ENCODE measurements around the gene TMCO6. TPM values are rescaled to one million over a fixed set of nuclear protein-coding genes. Genes with fewer than 3 reads are reported as not detected.

TMCO6 gene
- total RNA-seq, 2 experiments from 2014 or later: 20.9 to 21.1 TPM

- no peak overlapping the region for H3K4me3 ChIP-seq (ENCODE audit: low read length)
- H3K36me3 ChIP-seq (ENCODE audit: insufficient read depth, low read length): no peaks in the 10 kb centered on the region
- H3K4me1 ChIP-seq (ENCODE audit: insufficient read depth, low read length): no peaks in the 10 kb centered on the region
- no peaks in the 10 kb centered on the region for H3K36me3 Mint-ChIP-seq (ENCODE audit: low read depth)
- H3K27me3 ChIP-seq (ENCODE audit: control insufficient read depth in 1 of 2, insufficient read depth in 2 of 2, low read length in 2 of 2): no peaks in the 10 kb centered on the region
- CTCF ChIA-PET: no interaction called here
- H3K9me3 ChIP-seq (ENCODE audit: control insufficient read depth in 1 of 2, insufficient read depth in 1 of 2, low read length in 2 of 2): no peaks in the 10 kb centered on the region
- H3K4me1 Mint-ChIP-seq (ENCODE audit: low read depth): no peaks in the 10 kb centered on the region
- H3K9me3 Mint-ChIP-seq: no peaks in the 10 kb centered on the region
- no peak overlapping the region for H3K27ac Mint-ChIP-seq
- H3K4me3 Mint-ChIP-seq: no peak overlapping the region
- H3K27ac ChIP-seq (ENCODE audit: low read depth in 1 of 2, low read length in 2 of 2): no peak overlapping the region
- H3K27me3 Mint-ChIP-seq: peaks cover 15% of the 10 kb centered on the region
- intact Hi-C loops (cut with DNase I, micrococcal nuclease): no loop called here
- no peak for TF ChIP-seq CTCF (IDR thresholded peaks at IDR 0.05)
- DNase-seq: peak in 3 of 14 experiments; percentile 16 to 58 (median 57)
- POLR2A ChIA-PET: no interaction called here
- ATAC-seq (ENCODE audit: poor library complexity): no peak
Observed at GRCh38 chr5:140595538-140596300, 43.5 kb upstream of the TMCO6 start.

GRCh38 chr5:140596321-140596741, 42.9 kb upstream of the TMCO6 start:
- H3K27ac ChIP-seq (ENCODE audit: low read depth in 1 of 2, low read length in 2 of 2): no peak overlapping the region
- H3K27ac Mint-ChIP-seq: no peak overlapping the region
- no peaks in the 10 kb centered on the region for H3K4me1 Mint-ChIP-seq (ENCODE audit: low read depth)
- H3K4me1 ChIP-seq (ENCODE audit: insufficient read depth, low read length): no peaks in the 10 kb centered on the region
- intact Hi-C loops (cut with DNase I, micrococcal nuclease): no loop called here
- DNase-seq (no peak), ATAC-seq (ENCODE audit: poor library complexity) (no peak)
- H3K4me3 Mint-ChIP-seq: no peak overlapping the region
- no peak for TF ChIP-seq CTCF (IDR thresholded peaks at IDR 0.05)
- ChIA-PET CTCF (no interaction called here), POLR2A (no interaction called here)
- H3K36me3 Mint-ChIP-seq (ENCODE audit: low read depth): no peaks in the 10 kb centered on the region
- H3K9me3 ChIP-seq (ENCODE audit: control insufficient read depth in 1 of 2, insufficient read depth in 1 of 2, low read length in 2 of 2): no peaks in the 10 kb centered on the region
- H3K27me3 ChIP-seq (ENCODE audit: control insufficient read depth in 1 of 2, insufficient read depth in 2 of 2, low read length in 2 of 2): no peaks in the 10 kb centered on the region
- H3K27me3 Mint-ChIP-seq: peaks cover 15% of the 10 kb centered on the region
- H3K9me3 Mint-ChIP-seq: no peaks in the 10 kb centered on the region
- H3K4me3 ChIP-seq (ENCODE audit: low read length): no peak overlapping the region
- H3K36me3 ChIP-seq (ENCODE audit: insufficient read depth, low read length): no peaks in the 10 kb centered on the region

- no peak for TF ChIP-seq CTCF (IDR thresholded peaks at IDR 0.05)
- H3K36me3 Mint-ChIP-seq (ENCODE audit: low read depth): no peaks in the 10 kb centered on the region
- Histone ChIP-seq H3K4me1 (ENCODE audit: insufficient read depth, low read length) (no peaks in the 10 kb centered on the region), H3K36me3 (ENCODE audit: insufficient read depth, low read length) (no peaks in the 10 kb centered on the region), H3K9me3 (ENCODE audit: control insufficient read depth in 1 of 2, insufficient read depth in 1 of 2, low read length in 2 of 2) (no peaks in the 10 kb centered on the region), H3K27ac (ENCODE audit: low read depth in 1 of 2, low read length in 2 of 2) (no peak overlapping the region), H3K4me3 (ENCODE audit: low read length) (no peak overlapping the region), H3K27me3 (ENCODE audit: control insufficient read depth in 1 of 2, insufficient read depth in 2 of 2, low read length in 2 of 2) (no peaks in the 10 kb centered on the region)
- H3K9me3 Mint-ChIP-seq: no peaks in the 10 kb centered on the region
- intact Hi-C loops (cut with DNase I, micrococcal nuclease): no loop called here
- no peak for DNase-seq
- ChIA-PET CTCF (no interaction called here), POLR2A (interaction anchor here (1.3 kb wide), 1 partner anchor 49 kb away, joined by 4 read pairs; the partner anchor contains the start of genes IK and NDUFA2)
- no peak overlapping the region for H3K4me3 Mint-ChIP-seq
- no peak overlapping the region for H3K27ac Mint-ChIP-seq
- H3K27me3 Mint-ChIP-seq: peaks cover 15% of the 10 kb centered on the region
- no peaks in the 10 kb centered on the region for H3K4me1 Mint-ChIP-seq (ENCODE audit: low read depth)
- no peak for ATAC-seq (ENCODE audit: poor library complexity)
Observed at GRCh38 chr5:140598836-140599235, 40.4 kb upstream of the TMCO6 start.
